Left renal pelvis (tissue), 4 donors: ENCODE measurements around the gene MAD1L1. TPM values are rescaled to one million over a fixed set of nuclear protein-coding genes. Genes with fewer than 3 reads are reported as not detected.
"Not testable (repeated sequence)": the region's sequence is repeated elsewhere in the genome, so short reads cannot be mapped to it uniquely, and the experiment has no call there.

Source experiments
- DNase-seq, 4 donors: peaks; one replicate each; pipeline ENCODE4 v3.0.0-alpha.2; 2013; ENCODE audit warnings: low read depth in 4 of 4, low spot score in 3 of 4
- polyA plus RNA-seq, 4 donors: library from polyadenylated mRNA; unstranded; fragments of 120-200 nt; gene quantifications; one replicate each; pipeline ENCODE4 v1.2.1, GENCODE V29; 2013; ENCODE audit not compliant: insufficient read length in 4 of 4

MAD1L1 gene
- polyA plus RNA-seq, 4 donors, result 18.9 to 24.5 (median 21.3) TPM

- DNase-seq, result no peak
Measured at GRCh38 chr7:2000153-2000687, 232.5 kb downstream of the MAD1L1 start.

- DNase-seq, result no peak
Measured at GRCh38 chr7:1999278-1999984, 233.3 kb downstream of the MAD1L1 start.

- DNase-seq, result no peak
Measured at GRCh38 chr7:1998146-1998545, 234.6 kb downstream of the MAD1L1 start.

- DNase-seq, result no peak
Measured at GRCh38 chr7:1997537-1998076, 235.1 kb downstream of the MAD1L1 start.

GRCh38 chr7:1996816-1997215 is 235.9 kb downstream of the MAD1L1 start:
- no peak for DNase-seq

- not testable (repeated sequence) for DNase-seq
Measured at GRCh38 chr7:1995911-1996420, 236.8 kb downstream of the MAD1L1 start.

GRCh38 chr7:1995426-1995825 is 237.3 kb downstream of the MAD1L1 start:
- no peak for DNase-seq

GRCh38 chr7:1994931-1995330 is 237.8 kb downstream of the MAD1L1 start:
- no peak for DNase-seq

GRCh38 chr7:1993776-1994740 is 238.7 kb downstream of the MAD1L1 start:
- DNase-seq, result no peak

GRCh38 chr7:1993031-1993695 is 239.6 kb downstream of the MAD1L1 start:
- no peak for DNase-seq

GRCh38 chr7:1992554-1992953 is 240.2 kb downstream of the MAD1L1 start:
- DNase-seq, result no peak

- no peak for DNase-seq
Measured at GRCh38 chr7:1990001-1990670, 242.6 kb downstream of the MAD1L1 start.

GRCh38 chr7:1989049-1989860 is 243.5 kb downstream of the MAD1L1 start:
- DNase-seq, result no peak

- DNase-seq, result no peak
Measured at GRCh38 chr7:1988533-1988930, 244.2 kb downstream of the MAD1L1 start.

GRCh38 chr7:1987591-1988532 is 244.9 kb downstream of the MAD1L1 start:
- DNase-seq, result no peak

- DNase-seq, result no peak
Measured at GRCh38 chr7:1987084-1987535, 245.6 kb downstream of the MAD1L1 start.

GRCh38 chr7:1986366-1987083 is 246.2 kb downstream of the MAD1L1 start:
- no peak for DNase-seq
